SK-N-SH (cell line): ENCODE results near the gene CATSPERB. TPM values are rescaled to one million over a fixed set of nuclear protein-coding genes. Genes with fewer than 3 reads are reported as not detected.
"Not testable (repeated sequence)": the region's sequence is repeated elsewhere in the genome, so short reads cannot be mapped to it uniquely, and the experiment has no call there.

Source experiments
- CTCF ChIA-PET: fragments of 300-600, 350-600 bp; formaldehyde crosslinking; extraction: SDS; loops from one replicate; lab custom pipeline; 2021; lab: Yijun Ruan, JAX
- POLR2A ChIA-PET: fragments of 350-600 bp; sonication (Branson Sonifier 250); formaldehyde crosslinking; extraction: SDS; loops from one replicate; lab custom pipeline; 2020; ENCODE audit warnings: antibody characterized with exemption, inconsistent platforms; lab: Yijun Ruan, JAX
- DNase-seq: peaks from one replicate; pipeline ENCODE4 v3.0.0; 2012
- H2AFZ ChIP-seq: fragments of 200-600 bp; sonication (generic); 2 replicates; pipeline ENCODE4 v1.8.1; 2016; ENCODE audit warnings: antibody characterized with exemption, mild to moderate bottlenecking, low read depth
- H3F3A ChIP-seq: fragments of 200-600 bp; sonication (generic); replicated peaks from 2 replicates; pipeline ENCODE3; 2016; ENCODE audit warnings: antibody characterized with exemption, mild to moderate bottlenecking; ENCODE audit not compliant: insufficient read depth
- H3K27ac ChIP-seq, 2 experiments: fragments of 200-500 bp in 1 of 2; fragments of 200-600 bp in 1 of 2; sonication (Bioruptor generic) in 1 of 2; sonication (generic), shearing (Covaris generic) in 1 of 2; 2 replicates each; pipeline versions ENCODE4 v1.5.1 to v1.6.1; 2014 to 2016; ENCODE audit warnings: low read depth in 2 of 2, inconsistent platforms in 1 of 2, low read length in 1 of 2, mild to moderate bottlenecking in 1 of 2, mixed read lengths in 1 of 2
- H3K27me3 ChIP-seq: fragments of 200-600 bp; sonication (generic), shearing (Covaris generic); 2 replicates; pipeline ENCODE4 v1.6.1; 2016; ENCODE audit warnings: mixed run types; ENCODE audit not compliant: insufficient read depth
- H3K36me3 ChIP-seq, 2 experiments: fragments of 200-500 bp in 1 of 2; fragments of 200-600 bp in 1 of 2; sonication (Bioruptor generic) in 1 of 2; sonication (generic) in 1 of 2; replicated peaks in 1 of 2; 2 replicates each; pipeline versions ENCODE3 to v1.5.1; 2014 to 2016; ENCODE audit warnings: low read length in 1 of 2, mild to moderate bottlenecking in 1 of 2; ENCODE audit not compliant: insufficient read depth in 2 of 2, control insufficient read depth in 1 of 2
- H3K4me1 ChIP-seq, 2 experiments: fragments of 200-500 bp in 1 of 2; fragments of 200-600 bp in 1 of 2; sonication (Bioruptor generic) in 1 of 2; sonication (generic), shearing (Covaris generic) in 1 of 2; 2 replicates each; pipeline versions ENCODE4 v1.5.1 to v1.6.1; 2014 to 2016; ENCODE audit warnings: low read depth in 1 of 2, low read length in 1 of 2, mixed run types in 1 of 2; ENCODE audit not compliant: insufficient read depth in 2 of 2, control insufficient read depth in 1 of 2
- H3K4me2 ChIP-seq: fragments of 200-600 bp; sonication (generic), shearing (Covaris generic); 2 replicates; pipeline ENCODE4 v1.6.1; 2017; ENCODE audit warnings: mixed run types
- H3K4me3 ChIP-seq, 2 experiments: fragments of 200-500 bp in 1 of 2; fragments of 200-600 bp in 1 of 2; sonication (Bioruptor generic) in 1 of 2; sonication (generic), shearing (Covaris generic) in 1 of 2; 2 replicates each; pipeline versions ENCODE4 v1.5.1 to v1.8.1; 2014 to 2016; ENCODE audit warnings: low read depth in 2 of 2, inconsistent platforms in 1 of 2, low read length in 1 of 2, mild to moderate bottlenecking in 1 of 2, mixed read lengths in 1 of 2, moderate library complexity in 1 of 2
- H3K79me2 ChIP-seq: fragments of 200-600 bp; sonication (generic); 2 replicates; pipeline ENCODE4 v1.8.1; 2017; ENCODE audit warnings: mild to moderate bottlenecking; ENCODE audit not compliant: insufficient read depth
- H3K9ac ChIP-seq: fragments of 200-600 bp; sonication (generic); 2 replicates; pipeline ENCODE4 v1.6.1; 2017; ENCODE audit warnings: mixed run types
- H3K9me2 ChIP-seq: fragments of 200-600 bp; sonication (generic); 2 replicates; pipeline ENCODE4 v1.6.1; 2017; ENCODE audit warnings: mixed run types
- H3K9me3 ChIP-seq: fragments of 200-600 bp; sonication (generic); 2 replicates; pipeline ENCODE4 v1.6.1; 2017; ENCODE audit warnings: mixed run types, mild to moderate bottlenecking, moderate library complexity
- H4K20me1 ChIP-seq: fragments of 200-600 bp; sonication (generic); 2 replicates; pipeline ENCODE4 v1.6.1; 2017; ENCODE audit warnings: mild to moderate bottlenecking, mixed run types; ENCODE audit not compliant: insufficient read depth
- EP300 ChIP-seq, 2 experiments: IDR thresholded peaks; 2 replicates each; pipeline versions ENCODE4 v1.4.0 to v1.6.1; 2012; ENCODE audit warnings: borderline replicate concordance in 1 of 2, low read depth in 1 of 2, low read length in 1 of 2
- EZH2phosphoT487 ChIP-seq: fragments of 200-600 bp; sonication (generic); IDR thresholded peaks from 2 replicates; pipeline ENCODE4 v1.6.1; 2017; ENCODE audit warnings: low read depth, mixed run types, mild to moderate bottlenecking, antibody characterized with exemption, moderate library complexity, borderline replicate concordance
- FOSL2 ChIP-seq: IDR thresholded peaks from 2 replicates; pipeline ENCODE4 v1.4.0; 2012; ENCODE audit warnings: low read depth, mild to moderate bottlenecking, moderate library complexity, borderline replicate concordance
- GATA2 ChIP-seq: sonication (generic); formaldehyde crosslinking; IDR thresholded peaks from 2 replicates; pipeline ENCODE4 v1.5.0; 2020; ENCODE audit warnings: mild to moderate bottlenecking, missing genetic modification reagents
- MEF2A ChIP-seq: IDR thresholded peaks from 2 replicates; pipeline ENCODE4 v1.4.0; 2012; ENCODE audit warnings: low read depth, borderline replicate concordance
- NFIC ChIP-seq: IDR thresholded peaks from 2 replicates; pipeline ENCODE4 v1.4.0; 2012; ENCODE audit warnings: borderline replicate concordance
- NRF1 ChIP-seq: IDR thresholded peaks from 2 replicates; pipeline ENCODE4 v1.6.1; 2012; ENCODE audit warnings: low read depth, mild to moderate bottlenecking, low read length
- POLR2AphosphoS5 ChIP-seq: IDR thresholded peaks from 2 replicates; pipeline ENCODE4 v1.6.1; 2012; ENCODE audit warnings: low read depth, low read length
- REST ChIP-seq: IDR thresholded peaks from 2 replicates; pipeline ENCODE4 v1.6.1; 2012; ENCODE audit warnings: mild to moderate bottlenecking, low read depth, low read length, moderate library complexity
- RFX5 ChIP-seq: IDR thresholded peaks from 2 replicates; pipeline ENCODE4 v1.6.1; 2012; ENCODE audit warnings: mild to moderate bottlenecking, improper control_type of control experiment, low read length
- TCF12 ChIP-seq: IDR thresholded peaks from 2 replicates; pipeline ENCODE4 v1.4.0; 2012
- TEAD4 ChIP-seq: IDR thresholded peaks from 2 replicates; pipeline ENCODE4 v1.4.0; 2012; ENCODE audit warnings: mild to moderate bottlenecking, borderline replicate concordance; ENCODE audit not compliant: insufficient read depth
- USF1 ChIP-seq: IDR thresholded peaks from 2 replicates; pipeline ENCODE4 v1.4.0; 2012; ENCODE audit warnings: low read depth, borderline replicate concordance
- ZBTB33 ChIP-seq: IDR thresholded peaks from 2 replicates; pipeline ENCODE4 v1.4.0; 2012; ENCODE audit warnings: low read depth, borderline replicate concordance
- WGBS: methylation state at CpG from one replicate; pipeline ENCODE4 v1.1.6; 2017; ENCODE audit warnings: low lambda C conversion rate; 5-methylcytosine and 5-hydroxymethylcytosine counted together
- polyA plus RNA-seq, 3 experiments: library from polyadenylated mRNA; depleted of rRNA; stranded (reverse); fragments of >200 nt; gene quantifications; 2 replicates each; pipeline ENCODE4 v1.2.3, GENCODE V29; 2012

Gene CATSPERB
- polyA plus RNA-seq, 1 of the 3 experiments (the other 2 are of a cell fraction) = 0.08 TPM

- TF ChIP-seq USF1 (no peak), POLR2AphosphoS5 (no peak), RFX5 (no peak), TCF12 (no peak), REST (no peak)
These were observed 42.3 kb downstream of the CATSPERB start (continued) for GRCh38 chr14:91689608-91690007.

- H3K4me2 ChIP-seq, H3K4me3 ChIP-seq, H3K79me2 ChIP-seq, CTCF ChIA-PET, H3K27me3 ChIP-seq, H3K4me1 ChIP-seq, H3K9me3 ChIP-seq, H3K9ac ChIP-seq, H3F3A ChIP-seq, POLR2A ChIA-PET, H4K20me1 ChIP-seq, DNase-seq, H3K27ac ChIP-seq, H3K36me3 ChIP-seq, H2AFZ ChIP-seq, H3K9me2 ChIP-seq: not testable (repeated sequence)
- WGBS = 29% methylated on average over 4 of the region's 4 CpGs
These were observed 44.5 kb downstream of the CATSPERB start for GRCh38 chr14:91687436-91687835.

- Histone ChIP-seq H3K9me2 (no peaks in the 10 kb centered on the region), H2AFZ (no peak overlapping the region), H3F3A (no peaks in the 10 kb centered on the region), H3K27me3 (no peaks in the 10 kb centered on the region), H3K27ac (no peak overlapping the region), H3K79me2 (no peaks in the 10 kb centered on the region), H4K20me1 (no peaks in the 10 kb centered on the region), H3K4me1 (no peaks in the 10 kb centered on the region), H3K36me3 (no peaks in the 10 kb centered on the region), H3K9ac (no peak overlapping the region), H3K9me3 (no peaks in the 10 kb centered on the region), H3K4me3 (no peak overlapping the region), H3K4me2 (no peak overlapping the region)
- CTCF ChIA-PET = no interaction called here
- WGBS = 0% methylated on average over 1 of the region's 1 CpG
- DNase-seq = no peak
- POLR2A ChIA-PET = no interaction called here
- TF ChIP-seq NFIC (no peak), GATA2 (CRISPR knock-in tag) (no peak), ZBTB33 (no peak), USF1 (no peak), REST (no peak), FOSL2 (no peak), EZH2phosphoT487 (no peak), NRF1 (no peak), TEAD4 (no peak), MEF2A (no peak), EP300 (IDR thresholded peaks at IDR 0.05; ENCODE audit: borderline replicate concordance in 1 of 2, low read depth in 1 of 2, low read length in 1 of 2) (no peak)
These were observed 46.3 kb downstream of the CATSPERB start for GRCh38 chr14:91685600-91685999.
